Neuronal stem cell (in vitro differentiated cells): ENCODE measurements around the gene IGFN1.

Source experiments
- DNase-seq: peaks from one replicate; pipeline ENCODE4 v3.0.0-alpha.2; 2013; ENCODE audit warnings: low spot score
- H2AFZ ChIP-seq: one replicate; pipeline ENCODE4 v1.6.1; 2013; ENCODE audit warnings: mild to moderate bottlenecking, low read length, inconsistent platforms
- H2AK5ac ChIP-seq: 2 replicates; pipeline ENCODE4 v1.6.1; 2013; ENCODE audit warnings: low read depth, mild to moderate bottlenecking, inconsistent platforms, low read length, moderate library complexity, mixed read lengths
- H2BK120ac ChIP-seq: 2 replicates; pipeline ENCODE4 v1.6.1; 2013; ENCODE audit warnings: low read depth, mild to moderate bottlenecking, inconsistent platforms, low read length, moderate library complexity, mixed read lengths
- H2BK12ac ChIP-seq: one replicate; pipeline ENCODE4 v1.6.1; 2013; ENCODE audit warnings: low read length, inconsistent platforms
- H2BK15ac ChIP-seq: 2 replicates; pipeline ENCODE4 v1.6.1; 2013; ENCODE audit warnings: mild to moderate bottlenecking, low read length, inconsistent platforms, mixed read lengths
- H2BK5ac ChIP-seq: one replicate; pipeline ENCODE4 v1.6.1; 2013; ENCODE audit warnings: inconsistent platforms, mild to moderate bottlenecking, low read length, moderate library complexity
- H3K14ac ChIP-seq: one replicate; pipeline ENCODE4 v1.6.1; 2013; ENCODE audit warnings: low read length, inconsistent platforms
- H3K18ac ChIP-seq: 2 replicates; pipeline ENCODE4 v1.6.1; 2013; ENCODE audit warnings: low read length, inconsistent platforms
- H3K23ac ChIP-seq: 2 replicates; pipeline ENCODE4 v1.6.1; 2013; ENCODE audit warnings: low read depth, mild to moderate bottlenecking, mixed read lengths, low read length, inconsistent platforms; ENCODE audit not compliant: poor library complexity
- H3K27ac ChIP-seq: replicated peaks from 3 replicates; pipeline ENCODE4 v1.5.1; 2013; ENCODE audit warnings: low read length, inconsistent platforms
- H3K27me3 ChIP-seq, 3 experiments: 2 replicates each; pipeline ENCODE4 v1.6.1; 2013; ENCODE audit warnings: low read length in 3 of 3, mild to moderate bottlenecking in 2 of 3, inconsistent platforms in 1 of 3, low read depth in 1 of 3, mixed read lengths in 1 of 3, moderate library complexity in 1 of 3; ENCODE audit not compliant: control insufficient read depth in 3 of 3, insufficient read depth in 3 of 3
- H3K36me3 ChIP-seq, 2 donors: replicated peaks in 1 of 2; 2 replicates each; pipeline ENCODE4 v1.6.1; 2013; ENCODE audit warnings: low read length in 2 of 2; ENCODE audit not compliant: control insufficient read depth in 2 of 2, insufficient read depth in 2 of 2
- H3K4ac ChIP-seq: 2 replicates; pipeline ENCODE4 v1.6.1; 2013; ENCODE audit warnings: inconsistent platforms, mild to moderate bottlenecking, low read length, moderate library complexity
- H3K4me1 ChIP-seq, 2 donors: 1 replicate in 1 of 2; 2 replicates in 1 of 2; pipeline ENCODE4 v1.6.1; 2013; ENCODE audit warnings: low read length in 2 of 2, low read depth in 1 of 2; ENCODE audit not compliant: control insufficient read depth in 2 of 2, insufficient read depth in 1 of 2
- H3K4me2 ChIP-seq: one replicate; pipeline ENCODE4 v1.6.1; 2013; ENCODE audit warnings: mild to moderate bottlenecking, low read length, inconsistent platforms; ENCODE audit not compliant: insufficient read depth, poor library complexity, severe bottlenecking
- H3K4me3 ChIP-seq, 2 donors: 2 replicates each; pipeline ENCODE4 v1.5.1; 2013; ENCODE audit warnings: low read length in 2 of 2, mild to moderate bottlenecking in 2 of 2, inconsistent platforms in 1 of 2, moderate library complexity in 1 of 2
- H3K79me1 ChIP-seq: one replicate; pipeline ENCODE4 v1.6.1; 2013; ENCODE audit warnings: low read depth, mild to moderate bottlenecking, inconsistent platforms, low read length, moderate library complexity
- H3K9ac ChIP-seq: one replicate; pipeline ENCODE4 v1.6.1; 2013; ENCODE audit warnings: mild to moderate bottlenecking, low read depth, low read length, inconsistent platforms; ENCODE audit not compliant: poor library complexity
- H3K9me3 ChIP-seq, 2 donors: replicated peaks in 1 of 2; 2 replicates each; pipeline versions ENCODE3 to v1.6.1; 2013; ENCODE audit warnings: low read length in 2 of 2, mild to moderate bottlenecking in 2 of 2, inconsistent platforms in 1 of 2, low read depth in 1 of 2, mixed read lengths in 1 of 2, moderate library complexity in 1 of 2; ENCODE audit not compliant: control insufficient read depth in 2 of 2, insufficient read depth in 1 of 2
- H4K8ac ChIP-seq: one replicate; pipeline ENCODE4 v1.6.1; 2013; ENCODE audit warnings: low read depth, mild to moderate bottlenecking, inconsistent platforms, low read length, moderate library complexity
- H4K91ac ChIP-seq: one replicate; pipeline ENCODE4 v1.6.1; 2013; ENCODE audit warnings: low read length, low read depth, mild to moderate bottlenecking, inconsistent platforms; ENCODE audit not compliant: poor library complexity
- WGBS, 2 donors: extraction: QIAGEN DNeasy Blood & Tissue Kit; methylation state at CpG; one replicate each; pipeline ENCODE4 v1.1.7; 2013; ENCODE audit warnings: missing lambda C conversion rate in 2 of 2, mixed read lengths in 1 of 2; ENCODE audit not compliant: insufficient read length in 2 of 2, insufficient replicate concordance in 1 of 2; ENCODE audit errors: extremely low coverage in 2 of 2; 5-methylcytosine and 5-hydroxymethylcytosine counted together

Gene IGFN1

DNA sequence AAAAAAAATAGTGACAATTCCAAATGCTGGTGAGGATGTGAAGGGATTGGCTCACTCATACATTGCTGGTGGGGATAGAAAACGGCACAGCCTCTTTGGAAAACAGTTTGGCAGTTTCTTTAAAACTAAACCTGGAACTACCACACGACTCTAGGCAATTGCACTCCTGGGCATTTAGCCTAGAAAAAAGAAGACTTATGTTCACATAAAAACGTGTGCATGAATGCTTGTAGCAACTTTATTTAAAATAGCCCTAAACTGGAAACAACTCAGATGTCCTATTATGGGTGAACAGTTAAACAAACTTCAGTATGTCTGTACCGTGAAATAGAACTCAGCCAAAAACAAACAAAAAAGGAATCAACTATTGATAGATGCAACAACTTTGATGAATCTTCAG lies 26.9 kb upstream of the IGFN1 start:
- Histone ChIP-seq H4K8ac (no peak overlapping the region), H3K23ac (no peak overlapping the region), H2BK15ac (no peak overlapping the region), H2BK12ac (no peak overlapping the region), H3K79me1 (no peaks in the 10 kb centered on the region), H3K27ac (no peak overlapping the region), H3K4me1 (no peaks in the 10 kb centered on the region), H3K4me2 (no peak overlapping the region), H3K14ac (no peak overlapping the region), H3K4me3 (no peak overlapping the region), H3K9me3 (no peaks in the 10 kb centered on the region), H2BK120ac (no peak overlapping the region), H3K9ac (no peak overlapping the region), H3K18ac (no peak overlapping the region), H4K91ac (no peak overlapping the region), H2AFZ (no peak overlapping the region), H2AK5ac (no peak overlapping the region), H3K36me3 (no peaks in the 10 kb centered on the region), H2BK5ac (no peak overlapping the region), H3K4ac (no peak overlapping the region), H3K27me3 (peaks cover 0 to 23% (median 0%) of the 10 kb centered on the region in 3 experiments)
- DNase-seq = no peak
- WGBS, 2 donors = no CpG with 5 or more reads among the region's 4 CpGs

DNA sequence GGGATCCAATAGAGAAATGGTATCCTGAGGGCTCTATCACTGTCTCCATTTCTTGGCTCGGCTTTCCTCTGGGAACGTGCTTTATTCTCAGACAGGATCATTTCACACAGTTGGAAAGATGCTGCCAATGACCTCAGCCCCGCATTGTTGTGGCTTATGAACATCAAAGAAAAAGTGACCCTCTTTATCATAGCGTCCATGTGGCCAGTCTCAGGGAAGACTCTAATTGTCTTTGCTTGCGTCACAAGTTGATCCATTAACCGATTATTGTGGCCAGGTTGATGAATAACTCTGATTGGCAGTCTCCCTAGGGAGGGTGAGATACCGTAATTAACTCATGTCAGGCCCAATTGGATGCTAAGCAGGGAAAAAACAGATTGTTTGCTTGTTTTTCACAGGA lies 26.0 kb upstream of the IGFN1 start:
- Histone ChIP-seq H3K4ac (no peak overlapping the region), H3K9me3 (no peaks in the 10 kb centered on the region), H4K91ac (no peak overlapping the region), H3K14ac (no peak overlapping the region), H3K4me2 (no peak overlapping the region), H2BK15ac (no peak overlapping the region), H3K27me3 (peaks cover 0 to 19% (median 0%) of the 10 kb centered on the region in 3 experiments), H2AK5ac (no peak overlapping the region), H2BK12ac (no peak overlapping the region), H4K8ac (no peak overlapping the region), H2AFZ (no peak overlapping the region), H3K18ac (no peak overlapping the region), H2BK5ac (no peak overlapping the region), H3K36me3 (no peaks in the 10 kb centered on the region), H3K4me1 (no peaks in the 10 kb centered on the region), H3K23ac (no peak overlapping the region), H3K4me3 (no peak overlapping the region), H3K79me1 (no peaks in the 10 kb centered on the region), H2BK120ac (no peak overlapping the region), H3K27ac (no peak overlapping the region), H3K9ac (no peak overlapping the region)
- no CpG with 5 or more reads among the region's 7 CpGs for WGBS, 2 donors
- DNase-seq = no peak

DNA sequence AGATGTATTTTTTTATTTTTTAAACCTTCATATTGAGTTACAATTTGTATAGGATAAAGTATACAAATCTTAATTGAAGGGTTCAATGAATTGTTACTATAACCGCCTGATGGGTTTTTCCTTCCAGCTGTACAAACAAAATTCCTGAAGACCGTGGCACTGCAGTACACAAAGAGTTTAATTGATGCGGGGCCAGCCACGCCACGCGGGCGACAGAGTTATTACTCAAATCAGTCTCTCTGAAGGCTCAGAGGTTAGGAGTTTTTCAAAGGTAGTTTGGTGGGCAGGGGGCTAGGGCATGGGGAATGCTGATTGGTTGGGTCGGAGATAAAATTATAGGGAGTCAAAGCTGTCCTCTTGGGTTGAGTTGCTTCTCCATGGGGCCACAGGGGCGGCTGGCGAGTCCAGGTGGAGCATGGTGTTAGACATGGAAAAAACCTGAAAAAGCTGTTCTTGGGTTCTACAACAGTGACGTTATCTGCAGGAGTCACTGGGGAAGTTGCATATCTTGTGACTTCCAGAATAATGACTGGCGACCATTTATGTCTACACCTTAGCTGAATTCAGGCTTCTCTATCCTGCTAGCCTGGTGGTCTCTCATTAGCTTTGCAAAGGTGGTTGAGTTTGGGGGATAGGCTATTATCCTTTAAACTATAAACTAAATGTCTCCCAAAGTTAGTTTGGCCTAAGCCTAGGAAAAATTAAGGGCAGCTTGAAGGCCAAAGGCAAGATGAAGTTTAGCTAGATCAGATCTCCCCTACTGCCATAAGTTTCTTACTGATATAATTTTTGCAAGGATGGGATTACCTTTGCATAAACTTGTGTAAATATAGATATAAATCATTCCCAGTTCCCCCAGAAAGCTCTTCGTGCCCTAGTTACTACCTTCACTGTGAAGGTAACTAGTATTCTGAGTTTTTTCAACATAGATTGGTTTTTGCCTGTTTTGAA lies 23.3 kb upstream of the IGFN1 start:
- Histone ChIP-seq H2BK120ac (no peak overlapping the region), H4K8ac (no peak overlapping the region), H3K4me2 (no peak overlapping the region), H3K79me1 (no peaks in the 10 kb centered on the region), H3K23ac (no peak overlapping the region), H2AFZ (no peak overlapping the region), H3K4me3 (no peak overlapping the region), H2BK5ac (no peak overlapping the region), H3K18ac (no peak overlapping the region), H2BK12ac (no peak overlapping the region), H3K27ac (no peak overlapping the region), H3K36me3 (no peaks in the 10 kb centered on the region), H3K9ac (no peak overlapping the region), H2BK15ac (no peak overlapping the region), H2AK5ac (no peak overlapping the region), H3K27me3 (peaks cover 0 to 26% (median 2%) of the 10 kb centered on the region in 3 experiments), H4K91ac (no peak overlapping the region), H3K14ac (no peak overlapping the region), H3K4ac (no peak overlapping the region), H3K4me1 (peaks cover 2 to 9% of the 10 kb centered on the region in 2 donors), H3K9me3 (no peaks in the 10 kb centered on the region)
- no peak for DNase-seq
- no CpG with 5 or more reads among the region's 13 CpGs for WGBS, 2 donors

DNA sequence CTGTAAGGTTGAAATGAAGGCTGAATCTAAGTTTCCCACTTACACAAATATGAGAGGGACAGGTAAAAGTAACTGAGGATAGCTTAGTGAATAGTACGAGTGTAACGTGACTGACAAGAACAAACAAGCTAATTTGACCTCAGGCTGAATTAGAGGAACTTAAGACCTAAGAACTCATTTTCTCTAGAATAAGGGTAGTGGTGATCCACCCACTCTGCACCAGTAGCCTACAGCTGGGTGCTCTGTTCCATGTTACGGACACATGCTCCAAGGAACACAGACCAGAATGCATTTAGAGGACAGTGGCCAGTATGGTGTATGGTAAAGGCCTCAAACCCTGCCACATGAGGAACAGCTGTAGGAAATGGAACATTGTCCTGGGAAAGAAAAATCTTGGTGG lies 21.4 kb upstream of the IGFN1 start:
- Histone ChIP-seq H3K9me3 (no peaks in the 10 kb centered on the region), H3K27ac (no peak overlapping the region), H3K9ac (no peak overlapping the region), H3K4me3 (peak overlapping the region in 1 of 2 donors; percentile 23), H2BK120ac (no peak overlapping the region), H3K4me2 (no peak overlapping the region), H3K27me3 (peaks cover 0 to 25% (median 2%) of the 10 kb centered on the region in 3 experiments), H3K4ac (no peak overlapping the region), H2AFZ (no peak overlapping the region), H3K23ac (no peak overlapping the region), H2BK12ac (no peak overlapping the region), H4K91ac (no peak overlapping the region), H3K79me1 (no peaks in the 10 kb centered on the region), H2BK15ac (no peak overlapping the region), H3K18ac (no peak overlapping the region), H2BK5ac (no peak overlapping the region), H3K4me1 (peaks cover 2 to 9% of the 10 kb centered on the region in 2 donors), H3K14ac (no peak overlapping the region), H3K36me3 (no peaks in the 10 kb centered on the region), H2AK5ac (no peak overlapping the region), H4K8ac (no peak overlapping the region)
- DNase-seq = no peak
- WGBS, 2 donors = no CpG with 5 or more reads among the region's 3 CpGs
